Kidney epithelial cell (primary cell): ENCODE data around the gene NPFFR1. TPM values are rescaled to one million over a fixed set of nuclear protein-coding genes. Genes with fewer than 3 reads are reported as not detected.

Source experiments
- DNase-seq: peaks from one replicate; pipeline ENCODE4 v3.0.0-alpha.2; 2010; ENCODE audit warnings: low read depth
- H3K27me3 ChIP-seq: 2 replicates; pipeline ENCODE4 v1.6.0; 2011; ENCODE audit warnings: low read length; ENCODE audit not compliant: control insufficient read depth, insufficient read depth
- H3K36me3 ChIP-seq: 2 replicates; pipeline ENCODE4 v1.5.1; 2011; ENCODE audit warnings: low read length; ENCODE audit not compliant: control insufficient read depth, insufficient read depth
- H3K4me3 ChIP-seq: 2 replicates; pipeline ENCODE4 v1.5.1; 2011; ENCODE audit warnings: low read depth, mild to moderate bottlenecking, control low read depth, low read length
- total RNA-seq: library from RNA; depleted of rRNA; stranded (reverse); fragments of >200 nt; gene quantifications from 2 replicates; pipeline ENCODE4 v1.2.3, GENCODE V29; 2015
- TF ChIP-seq, protein P1 (sequence below): IDR thresholded peaks from 2 replicates; pipeline ENCODE4 v1.5.1; 2011; ENCODE audit warnings: mild to moderate bottlenecking, moderate library complexity, low read length, control low read depth, inconsistent platforms; ENCODE audit not compliant: insufficient read depth, poor library complexity, severe bottlenecking

Gene NPFFR1
- total RNA-seq, 1 donor from 2014 or later, result 0.04 TPM

DNA sequence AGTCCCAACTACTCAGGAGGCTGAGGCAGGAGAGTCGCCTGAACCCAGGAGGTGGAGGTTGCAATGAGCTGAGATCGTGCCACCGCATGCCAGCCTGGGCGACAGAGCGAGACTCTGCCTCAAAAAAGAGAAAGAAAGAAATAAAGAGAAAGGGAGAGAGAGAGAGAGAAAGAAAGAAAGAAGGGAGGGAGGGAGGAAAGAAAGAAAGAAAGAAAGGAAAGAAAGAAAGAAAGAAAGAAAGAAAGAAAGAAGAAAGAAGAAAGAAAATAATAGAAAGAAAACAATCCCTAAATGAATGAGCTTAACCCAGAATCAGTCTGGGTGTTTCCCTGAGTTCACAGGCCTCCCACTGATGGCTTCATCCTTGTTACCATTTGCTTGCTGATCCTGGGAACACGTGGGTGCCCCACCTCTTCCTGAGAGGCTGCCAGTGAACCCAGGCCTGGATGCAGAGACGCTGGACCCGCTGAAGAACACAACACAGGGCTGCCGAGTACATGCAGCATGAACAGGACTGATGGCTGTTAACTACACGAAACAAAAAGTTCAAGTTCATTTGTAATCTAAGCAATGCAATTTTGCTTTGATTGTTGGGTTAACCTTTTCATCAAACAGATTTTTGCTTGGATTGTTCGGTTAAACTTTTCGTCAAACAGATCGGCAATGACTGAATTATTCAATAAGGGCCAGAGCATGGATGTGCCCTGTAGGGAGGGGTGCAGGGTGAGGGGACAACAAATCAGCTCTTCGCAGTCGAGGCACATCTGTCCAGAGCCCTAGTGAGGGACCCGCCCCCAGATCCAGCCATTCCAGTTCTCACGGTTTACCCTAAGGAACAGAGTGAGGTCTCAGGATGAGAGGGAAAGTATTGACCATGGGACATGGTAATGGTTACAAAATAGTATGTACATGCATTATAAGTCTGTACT is 11.5 kb downstream of the NPFFR1 start:
- TF ChIP-seq, protein P1, sequence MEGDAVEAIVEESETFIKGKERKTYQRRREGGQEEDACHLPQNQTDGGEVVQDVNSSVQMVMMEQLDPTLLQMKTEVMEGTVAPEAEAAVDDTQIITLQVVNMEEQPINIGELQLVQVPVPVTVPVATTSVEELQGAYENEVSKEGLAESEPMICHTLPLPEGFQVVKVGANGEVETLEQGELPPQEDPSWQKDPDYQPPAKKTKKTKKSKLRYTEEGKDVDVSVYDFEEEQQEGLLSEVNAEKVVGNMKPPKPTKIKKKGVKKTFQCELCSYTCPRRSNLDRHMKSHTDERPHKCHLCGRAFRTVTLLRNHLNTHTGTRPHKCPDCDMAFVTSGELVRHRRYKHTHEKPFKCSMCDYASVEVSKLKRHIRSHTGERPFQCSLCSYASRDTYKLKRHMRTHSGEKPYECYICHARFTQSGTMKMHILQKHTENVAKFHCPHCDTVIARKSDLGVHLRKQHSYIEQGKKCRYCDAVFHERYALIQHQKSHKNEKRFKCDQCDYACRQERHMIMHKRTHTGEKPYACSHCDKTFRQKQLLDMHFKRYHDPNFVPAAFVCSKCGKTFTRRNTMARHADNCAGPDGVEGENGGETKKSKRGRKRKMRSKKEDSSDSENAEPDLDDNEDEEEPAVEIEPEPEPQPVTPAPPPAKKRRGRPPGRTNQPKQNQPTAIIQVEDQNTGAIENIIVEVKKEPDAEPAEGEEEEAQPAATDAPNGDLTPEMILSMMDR, result no peak
- no peak for DNase-seq
- Histone ChIP-seq H3K36me3 (no peaks in the 10 kb centered on the region), H3K4me3 (no peak overlapping the region), H3K27me3 (no peaks in the 10 kb centered on the region)

- H3K4me3 ChIP-seq, result no peak overlapping the region
- TF ChIP-seq, protein P1, result no peak
- H3K36me3 ChIP-seq, result no peaks in the 10 kb centered on the region
- no peaks in the 10 kb centered on the region for H3K27me3 ChIP-seq
- no peak for DNase-seq
Observed at GRCh38 chr10:70270952-70271351, 12.9 kb downstream of the NPFFR1 start.

- TF ChIP-seq, protein P1, result no peak
- no peak overlapping the region for H3K4me3 ChIP-seq
- no peak for DNase-seq
- H3K36me3 ChIP-seq, result no peaks in the 10 kb centered on the region
- H3K27me3 ChIP-seq, result no peaks in the 10 kb centered on the region
Observed at GRCh38 chr10:70269741-70270140, 14.1 kb downstream of the NPFFR1 start.

GRCh38 chr10:70268376-70268775 is 15.4 kb downstream of the NPFFR1 start:
- Histone ChIP-seq H3K27me3 (no peaks in the 10 kb centered on the region), H3K4me3 (no peak overlapping the region), H3K36me3 (no peaks in the 10 kb centered on the region)
- TF ChIP-seq, protein P1, result no peak
- no peak for DNase-seq

GRCh38 chr10:70267161-70267933 is 16.5 kb downstream of the NPFFR1 start:
- Histone ChIP-seq H3K27me3 (no peaks in the 10 kb centered on the region), H3K36me3 (no peaks in the 10 kb centered on the region), H3K4me3 (no peak overlapping the region)
- peak; percentile 92 for DNase-seq
- TF ChIP-seq, protein P1, result peak; percentile 9
